ENCODE measurements around the gene CD93. TPM values are rescaled to one million over a fixed set of nuclear protein-coding genes. Genes with fewer than 3 reads are reported as not detected.

CD93 gene
- total RNA-seq, 1 donor from 2014 or later, result 0.44 TPM

DNA sequence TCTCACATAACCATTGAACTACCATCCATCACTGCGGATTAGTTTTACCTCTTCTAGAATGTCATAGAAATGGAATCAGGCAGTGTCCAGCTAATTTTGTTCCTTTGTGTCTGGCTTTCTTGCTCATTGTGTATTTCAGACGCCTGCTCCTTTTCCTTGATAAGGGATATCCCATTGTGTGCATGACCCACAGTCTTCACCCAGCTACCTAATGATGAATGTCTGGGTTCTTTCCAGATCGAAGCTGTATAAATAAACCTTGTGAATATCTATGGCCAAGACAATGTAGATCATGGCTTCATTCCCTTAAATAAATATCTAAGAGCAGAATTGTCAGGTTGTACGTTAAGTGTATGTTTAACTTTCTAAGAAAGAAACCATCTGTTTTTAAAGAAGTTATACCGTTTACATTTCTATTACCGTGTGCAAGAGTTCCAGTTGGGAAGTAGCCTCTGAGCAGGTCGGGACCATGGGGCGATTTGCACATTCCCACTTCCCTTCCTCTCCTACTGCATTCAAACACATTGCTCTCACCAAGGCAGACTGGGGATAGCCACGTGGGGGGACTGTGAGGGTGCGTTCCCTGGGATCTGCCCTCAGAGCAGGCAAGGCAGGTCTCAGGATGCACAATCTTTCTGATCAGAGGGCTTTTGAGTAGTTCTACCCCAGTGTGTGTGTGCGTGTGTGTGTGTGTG is 13.1 kb downstream of the CD93 start:
- H3K27me3 Mint-ChIP-seq (ENCODE audit: low read depth), result peaks cover 3% of the 10 kb centered on the region
- H3K9me3 Mint-ChIP-seq, result no peaks in the 10 kb centered on the region

DNA sequence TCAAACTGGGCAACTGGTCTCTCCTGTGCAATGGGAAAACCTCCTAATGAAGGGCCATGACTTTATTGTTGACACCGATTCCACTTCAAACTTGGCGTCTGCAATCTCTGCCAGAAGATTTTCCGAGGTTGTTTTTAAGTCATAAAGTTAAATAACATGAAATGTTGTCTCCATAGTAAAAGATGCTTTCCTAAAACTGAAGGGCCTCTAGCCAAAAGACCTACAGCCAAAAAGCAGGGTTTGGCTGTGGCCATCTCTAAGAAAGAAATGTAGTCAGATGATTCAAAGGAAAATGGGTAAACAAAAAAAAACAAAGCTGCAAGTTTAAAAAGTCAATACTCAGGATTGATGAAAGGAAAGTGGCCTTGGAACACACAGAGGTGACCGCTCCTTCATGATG is 14.1 kb downstream of the CD93 start:
- TF ChIP-seq CTCF (conservative IDR thresholded peaks at IDR 0.05), result no peak
- Mint-ChIP-seq H3K4me1 (no peaks in the 10 kb centered on the region), H3K9me3 (no peaks in the 10 kb centered on the region), H3K27me3 (ENCODE audit: low read depth) (peaks cover 3% of the 10 kb centered on the region), H3K36me3 (ENCODE audit: low read depth) (no peaks in the 10 kb centered on the region), H3K4me3 (no peak overlapping the region), H3K27ac (ENCODE audit: unreplicated experiment) (no peak overlapping the region)
- no peak for DNase-seq (ENCODE audit: low read depth, low spot score)

More for the DNA sequence above, 13.1 kb downstream of the CD93 start:
- no peak for TF ChIP-seq CTCF (conservative IDR thresholded peaks at IDR 0.05)
- DNase-seq (ENCODE audit: low read depth, low spot score), result no peak
- H3K36me3 Mint-ChIP-seq (ENCODE audit: low read depth), result no peaks in the 10 kb centered on the region
- no peak overlapping the region for H3K27ac Mint-ChIP-seq (ENCODE audit: unreplicated experiment)
- no peaks in the 10 kb centered on the region for H3K4me1 Mint-ChIP-seq
- H3K4me3 Mint-ChIP-seq, result no peak overlapping the region

DNA sequence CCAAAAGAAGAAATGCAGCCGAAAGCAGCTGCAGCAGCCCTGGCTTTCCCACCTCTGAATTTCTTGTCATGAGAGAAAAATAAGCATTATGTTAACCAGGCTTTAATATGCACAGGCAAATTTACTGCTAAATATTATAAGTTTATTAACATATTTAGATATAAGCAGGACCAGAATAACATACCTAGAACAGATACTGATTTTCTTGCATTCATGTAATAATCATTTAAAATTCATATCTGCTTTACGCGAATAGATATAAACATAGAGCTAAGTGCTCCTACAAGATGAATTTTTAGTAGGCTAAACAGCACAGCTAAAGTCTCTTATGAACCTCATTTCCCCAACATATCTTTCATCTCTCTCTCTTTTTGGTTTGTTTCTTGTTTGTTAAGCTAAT is 14.7 kb downstream of the CD93 start:
- H3K4me3 Mint-ChIP-seq, result no peak overlapping the region
- no peaks in the 10 kb centered on the region for H3K36me3 Mint-ChIP-seq (ENCODE audit: low read depth)

GRCh38 chr20:23069108-23069507 is 17.0 kb downstream of the CD93 start:
- peaks cover 3% of the 10 kb centered on the region for H3K27me3 Mint-ChIP-seq (ENCODE audit: low read depth)
- peaks cover 9% of the 10 kb centered on the region for H3K4me1 Mint-ChIP-seq
- no peaks in the 10 kb centered on the region for H3K9me3 Mint-ChIP-seq
- no peak for TF ChIP-seq CTCF (conservative IDR thresholded peaks at IDR 0.05)
- no peaks in the 10 kb centered on the region for H3K36me3 Mint-ChIP-seq (ENCODE audit: low read depth)
- no peak overlapping the region for H3K27ac Mint-ChIP-seq (ENCODE audit: unreplicated experiment)
- no peak overlapping the region for H3K4me3 Mint-ChIP-seq
- no peak for DNase-seq (ENCODE audit: low read depth, low spot score)

More for the DNA sequence above, 14.7 kb downstream of the CD93 start:
- no peak for DNase-seq (ENCODE audit: low read depth, low spot score)
- H3K27me3 Mint-ChIP-seq (ENCODE audit: low read depth), result peaks cover 3% of the 10 kb centered on the region
- no peaks in the 10 kb centered on the region for H3K4me1 Mint-ChIP-seq
- H3K27ac Mint-ChIP-seq (ENCODE audit: unreplicated experiment), result no peak overlapping the region
- TF ChIP-seq CTCF (conservative IDR thresholded peaks at IDR 0.05), result no peak
- no peaks in the 10 kb centered on the region for H3K9me3 Mint-ChIP-seq

- no peak for TF ChIP-seq CTCF (conservative IDR thresholded peaks at IDR 0.05)
- no peak overlapping the region for H3K4me3 Mint-ChIP-seq
- no peaks in the 10 kb centered on the region for H3K36me3 Mint-ChIP-seq (ENCODE audit: low read depth)
- peaks cover 3% of the 10 kb centered on the region for H3K27me3 Mint-ChIP-seq (ENCODE audit: low read depth)
- no peak for DNase-seq (ENCODE audit: low read depth, low spot score)
- H3K4me1 Mint-ChIP-seq, result peaks cover 9% of the 10 kb centered on the region
- H3K9me3 Mint-ChIP-seq, result no peaks in the 10 kb centered on the region
- no peak overlapping the region for H3K27ac Mint-ChIP-seq (ENCODE audit: unreplicated experiment)
Measured at GRCh38 chr20:23068283-23068682, 17.8 kb downstream of the CD93 start.
